Ishikawa (cell line): ENCODE results near the gene SBF1.
A peak's percentile ranks its signal among the peaks of the same experiment; 100 is the strongest.

Experiments used
- CEBPB ChIP-seq: IDR thresholded peaks from 2 replicates; pipeline ENCODE4 v1.6.1; 2012
- CREB1 ChIP-seq: IDR thresholded peaks from 2 replicates; pipeline ENCODE4 v1.6.1; 2012; ENCODE audit warnings: low read depth
- EGR1 ChIP-seq: IDR thresholded peaks from 2 replicates; pipeline ENCODE4 v1.6.1; 2012
- FOXM1 ChIP-seq: IDR thresholded peaks from 2 replicates; pipeline ENCODE4 v1.6.1; 2012; ENCODE audit warnings: low read depth, borderline replicate concordance
- MAX ChIP-seq: IDR thresholded peaks from 2 replicates; pipeline ENCODE4 v1.6.1; 2012
- NFIC ChIP-seq: IDR thresholded peaks from 2 replicates; pipeline ENCODE4 v1.6.1; 2012
- RAD21 ChIP-seq: IDR thresholded peaks from 2 replicates; pipeline ENCODE4 v1.6.1; 2012; ENCODE audit warnings: low read depth
- REST ChIP-seq: IDR thresholded peaks from 2 replicates; pipeline ENCODE4 v1.6.1; 2012; ENCODE audit warnings: low read depth, mild to moderate bottlenecking
- TAF1 ChIP-seq: IDR thresholded peaks from 2 replicates; pipeline ENCODE4 v1.6.1; 2012; ENCODE audit warnings: low read depth, mild to moderate bottlenecking
- TCF12 ChIP-seq: IDR thresholded peaks from 2 replicates; pipeline ENCODE4 v1.6.1; 2012; ENCODE audit warnings: low read depth
- TEAD4 ChIP-seq: IDR thresholded peaks from 2 replicates; pipeline ENCODE4 v1.6.1; 2012
- YY1 ChIP-seq: IDR thresholded peaks from 2 replicates; pipeline ENCODE4 v1.6.1; 2012; ENCODE audit warnings: low read depth
- ZBTB7A ChIP-seq: IDR thresholded peaks from 2 replicates; pipeline ENCODE4 v1.6.1; 2012; ENCODE audit warnings: low read depth
- TF ChIP-seq, protein P1 (sequence below): IDR thresholded peaks from 2 replicates; pipeline ENCODE4 v1.6.1; 2012

Gene SBF1

DNA sequence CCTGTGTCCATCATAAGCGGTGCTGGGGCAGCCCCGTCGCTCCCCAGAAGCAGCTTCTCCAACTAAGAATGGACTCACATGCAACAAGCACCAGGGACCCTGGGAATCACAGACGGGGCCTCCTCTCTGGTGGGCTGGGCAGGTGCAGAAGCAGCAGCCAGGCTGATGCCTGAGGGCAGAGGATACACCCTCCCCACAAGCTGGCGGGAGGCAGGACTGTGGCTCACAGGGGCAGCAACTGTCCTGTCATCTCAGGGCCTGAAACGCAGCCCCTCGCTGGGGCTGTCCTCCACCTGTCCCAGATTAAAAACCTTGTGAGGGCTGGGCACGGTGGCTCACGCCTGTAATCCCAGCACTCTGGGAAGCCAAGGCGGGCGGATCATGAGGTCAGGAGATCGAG lies 3.1 kb upstream of the SBF1 start:
- TF ChIP-seq FOXM1 = no peak
- TF ChIP-seq REST = no peak
- no peak for TF ChIP-seq TCF12
- no peak for TF ChIP-seq NFIC

DNA sequence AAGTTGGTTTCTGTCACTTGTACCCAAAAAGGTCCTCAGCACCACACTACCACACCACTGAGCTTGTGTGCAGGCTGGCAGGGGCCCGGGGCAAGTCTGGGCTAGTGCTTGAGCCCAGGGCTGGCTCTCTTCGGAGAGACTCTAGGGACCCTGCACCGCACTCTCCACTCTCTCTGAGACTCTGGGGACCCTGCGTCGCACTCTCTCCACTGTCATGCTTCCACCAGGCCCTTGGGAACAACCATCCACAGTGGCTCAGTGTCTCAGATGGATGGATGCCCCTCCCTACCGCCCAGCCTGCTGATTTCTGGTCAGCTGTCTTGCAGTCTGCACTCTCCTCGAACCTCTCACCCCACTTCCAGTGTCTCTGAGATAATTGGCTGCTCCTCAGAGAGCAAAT lies 2.0 kb upstream of the SBF1 start:
- TF ChIP-seq CEBPB = no peak
- no peak for TF ChIP-seq MAX

DNA sequence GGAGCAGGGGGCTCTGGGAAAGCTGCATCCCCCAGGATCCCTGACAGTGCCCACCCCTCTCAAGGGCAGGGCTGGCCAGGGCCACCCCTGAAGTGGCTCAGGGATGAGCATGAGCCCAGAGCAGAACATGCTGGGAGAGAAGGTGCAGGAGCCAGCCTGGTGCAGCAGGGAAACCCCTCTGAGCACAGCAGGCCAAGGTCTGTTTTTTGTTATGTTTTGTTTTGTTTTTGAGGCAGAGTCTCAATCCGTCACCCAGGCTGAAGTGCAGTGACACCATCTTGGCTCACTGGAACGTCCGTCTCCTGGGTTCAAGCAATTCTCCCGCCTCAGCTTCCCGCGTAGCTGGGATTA lies 792 bp upstream of the SBF1 start:
- TF ChIP-seq ZBTB7A (no peak), CREB1 (no peak), CEBPB (no peak), TAF1 (no peak), MAX (no peak), TEAD4 (no peak), RAD21 (no peak), TCF12 (no peak), EGR1 (no peak), REST (no peak)

DNA sequence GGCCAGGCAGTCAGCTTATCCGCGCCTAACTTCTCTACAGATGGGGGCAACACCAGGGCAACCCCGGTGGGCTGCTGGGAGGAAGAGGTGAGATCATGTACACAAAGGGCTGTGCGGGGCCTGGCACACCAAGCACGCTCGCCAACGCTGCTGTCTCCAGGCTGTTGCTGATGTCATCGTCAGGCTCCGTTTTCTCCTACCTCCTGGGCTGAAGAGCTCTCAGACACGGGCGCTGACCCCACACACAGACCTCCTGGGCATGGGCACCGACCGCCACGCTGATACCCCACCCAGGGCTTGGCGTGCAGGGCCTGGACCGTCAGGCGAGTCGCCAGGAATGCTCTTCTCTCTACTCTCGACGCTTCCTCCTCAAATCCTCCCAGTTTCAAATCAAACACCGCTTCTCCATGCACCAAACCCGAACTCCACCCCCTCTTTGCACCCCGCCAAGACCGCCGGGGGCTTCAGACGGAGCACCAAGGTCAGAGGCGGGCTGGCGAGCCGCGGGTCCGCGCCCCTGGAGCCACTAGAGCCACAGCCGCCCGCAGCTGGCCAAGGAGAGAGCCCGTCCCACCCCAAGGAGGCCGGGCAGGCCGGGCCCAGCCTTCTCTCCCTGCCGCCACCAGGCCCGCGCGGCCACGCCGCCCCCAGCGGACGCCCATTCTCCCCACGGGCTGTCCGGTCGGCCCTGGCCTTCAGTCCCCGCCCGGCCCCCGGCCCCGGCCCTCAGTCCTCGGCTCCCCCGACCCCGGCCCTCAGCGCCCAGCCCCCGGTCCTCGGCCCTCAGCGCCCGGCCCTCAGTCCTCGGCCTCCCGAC lies 772 bp downstream of the SBF1 start:
- TF ChIP-seq TCF12 (no peak), MAX (peak; percentile 50)

DNA sequence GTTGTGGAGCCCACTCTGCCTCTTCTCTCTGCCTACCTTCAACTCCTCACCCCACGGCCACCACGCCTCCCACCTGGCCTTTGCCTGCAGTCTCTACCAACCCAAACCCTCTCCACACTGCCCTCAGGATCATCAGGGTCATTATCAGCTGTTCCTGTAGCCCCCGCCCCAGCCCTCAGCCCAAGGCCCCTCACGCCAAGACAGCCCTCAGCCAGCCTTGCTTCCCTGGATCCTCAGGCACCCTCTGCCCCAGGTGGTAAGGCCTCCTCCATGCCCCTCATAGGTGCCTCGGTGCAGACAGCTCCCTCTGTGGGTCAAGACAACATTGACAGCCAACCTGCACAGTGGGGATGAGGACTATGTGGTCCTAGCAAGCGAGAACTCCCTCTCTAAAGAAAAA lies 1.7 kb downstream of the SBF1 start:
- TF ChIP-seq RAD21 (peak; percentile 24; the same call in 1 of the 2 replicates), CEBPB (no peak), YY1 (no peak)

- TF ChIP-seq, protein P1, sequence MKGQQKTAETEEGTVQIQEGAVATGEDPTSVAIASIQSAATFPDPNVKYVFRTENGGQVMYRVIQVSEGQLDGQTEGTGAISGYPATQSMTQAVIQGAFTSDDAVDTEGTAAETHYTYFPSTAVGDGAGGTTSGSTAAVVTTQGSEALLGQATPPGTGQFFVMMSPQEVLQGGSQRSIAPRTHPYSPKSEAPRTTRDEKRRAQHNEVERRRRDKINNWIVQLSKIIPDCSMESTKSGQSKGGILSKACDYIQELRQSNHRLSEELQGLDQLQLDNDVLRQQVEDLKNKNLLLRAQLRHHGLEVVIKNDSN = no peak
- TF ChIP-seq TEAD4 = no peak
- no peak for TF ChIP-seq TCF12
- no peak for TF ChIP-seq MAX
- no peak for TF ChIP-seq RAD21
- TF ChIP-seq EGR1 = no peak
- no peak for TF ChIP-seq NFIC
- no peak for TF ChIP-seq CREB1
- TF ChIP-seq CEBPB = no peak
- no peak for TF ChIP-seq FOXM1
- no peak for TF ChIP-seq YY1
- TF ChIP-seq REST = no peak
Measured at GRCh38 chr22:50471962-50472361, 2.9 kb downstream of the SBF1 start.
